HG02885 (cell line): ENCODE results near the gene NEU4.
"Not testable (repeated sequence)": the region's sequence is repeated elsewhere in the genome, so short reads cannot be mapped to it uniquely, and the experiment has no call there.

Source experiments
- ATAC-seq: cut with Tn5 transposase; IDR thresholded peaks from one replicate; pipeline ENCODE4 v1.9.1; 2021; ENCODE audit warnings: mild to moderate bottlenecking; ENCODE audit not compliant: unreplicated experiment, poor library complexity

Gene NEU4

DNA sequence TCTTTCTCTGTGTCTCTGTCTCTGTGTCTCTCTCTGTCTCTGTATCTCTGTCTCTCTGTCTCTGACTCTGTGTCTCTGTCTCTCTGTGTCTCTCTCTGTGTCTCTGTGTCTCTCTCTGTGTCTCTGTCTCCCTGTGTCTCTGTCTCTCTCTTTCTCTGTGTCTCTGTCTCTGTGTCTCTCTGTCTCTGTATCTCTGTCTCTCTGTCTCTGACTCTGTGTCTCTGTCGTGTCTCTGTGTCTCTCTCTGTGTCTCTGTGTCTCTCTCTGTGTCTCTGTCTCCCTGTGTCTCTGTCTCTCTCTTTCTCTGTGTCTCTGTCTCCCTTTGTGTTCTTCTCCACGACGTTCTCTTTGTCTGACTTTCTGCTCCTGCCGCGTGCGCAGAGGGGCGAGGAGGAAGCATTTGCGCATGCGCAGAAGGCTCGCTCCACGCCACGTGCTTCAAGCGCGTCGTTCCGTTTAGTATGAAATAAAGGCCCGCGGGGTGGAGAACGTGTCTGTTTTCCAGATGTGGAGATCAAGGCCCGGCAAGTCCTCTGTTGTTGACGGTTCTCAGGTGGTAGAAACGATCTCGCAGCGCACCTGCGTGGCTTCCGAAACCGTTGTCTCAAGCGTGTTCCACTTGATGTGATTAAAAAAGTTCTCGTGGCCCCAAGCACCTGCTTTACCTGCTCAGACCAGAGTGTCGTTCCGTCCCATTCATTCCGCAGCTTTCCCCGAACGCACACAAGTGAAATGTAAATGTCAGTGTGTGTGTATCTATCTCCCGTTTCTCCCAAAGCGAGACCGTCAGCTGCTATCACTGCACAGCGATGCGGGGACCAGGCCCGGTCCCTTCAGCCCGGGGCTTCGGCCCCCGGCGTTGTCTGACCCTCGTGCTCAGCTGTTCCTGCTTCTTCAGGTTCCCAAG, 14.8 kb downstream of the NEU4 start:
- ATAC-seq: not testable (repeated sequence)

DNA sequence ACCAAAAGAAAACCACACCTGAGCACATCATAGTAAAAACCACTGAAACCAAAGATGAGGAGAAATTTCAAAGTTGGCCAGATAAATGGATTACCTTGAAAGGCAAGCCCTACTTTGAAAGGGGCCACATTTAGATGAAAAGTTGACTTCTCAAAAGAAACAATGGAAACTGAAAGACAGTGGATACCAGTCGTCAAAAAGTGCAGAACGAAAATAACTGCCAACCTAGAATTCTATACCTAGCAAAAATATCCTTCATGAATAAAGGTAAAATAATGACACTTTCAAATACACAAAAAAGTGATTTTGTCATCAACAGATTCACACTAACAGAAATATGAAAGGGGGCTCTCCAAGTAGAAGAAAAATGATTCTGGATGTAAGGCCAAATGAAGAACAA, 18.4 kb downstream of the NEU4 start:
- ATAC-seq: no peak

DNA sequence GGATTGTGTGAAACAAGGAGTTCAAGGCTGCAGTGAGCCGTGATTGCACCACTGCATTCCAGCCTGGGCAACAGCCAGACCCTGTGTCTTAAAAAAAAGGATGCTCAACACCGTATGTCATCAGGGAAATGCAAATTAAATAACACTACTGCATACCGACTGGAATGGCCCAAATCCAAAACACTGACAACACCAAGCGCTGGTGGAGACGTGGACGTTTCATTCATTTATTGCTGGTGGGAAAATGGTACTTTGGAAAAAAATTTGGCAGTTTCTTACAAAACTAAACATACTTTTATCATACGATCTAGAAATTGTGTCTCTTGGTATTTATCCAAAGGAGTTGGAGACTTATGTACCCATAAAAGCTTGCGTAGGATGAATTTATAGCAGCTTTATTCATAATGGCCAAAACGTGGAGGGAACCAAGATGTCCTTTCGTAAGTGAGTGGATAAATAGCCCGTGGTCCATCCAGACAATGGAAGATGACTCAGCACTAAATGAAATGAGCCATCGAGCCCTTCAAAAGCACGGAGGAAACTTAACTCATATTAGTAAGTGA, 24.2 kb downstream of the NEU4 start:
- ATAC-seq: no peak

DNA sequence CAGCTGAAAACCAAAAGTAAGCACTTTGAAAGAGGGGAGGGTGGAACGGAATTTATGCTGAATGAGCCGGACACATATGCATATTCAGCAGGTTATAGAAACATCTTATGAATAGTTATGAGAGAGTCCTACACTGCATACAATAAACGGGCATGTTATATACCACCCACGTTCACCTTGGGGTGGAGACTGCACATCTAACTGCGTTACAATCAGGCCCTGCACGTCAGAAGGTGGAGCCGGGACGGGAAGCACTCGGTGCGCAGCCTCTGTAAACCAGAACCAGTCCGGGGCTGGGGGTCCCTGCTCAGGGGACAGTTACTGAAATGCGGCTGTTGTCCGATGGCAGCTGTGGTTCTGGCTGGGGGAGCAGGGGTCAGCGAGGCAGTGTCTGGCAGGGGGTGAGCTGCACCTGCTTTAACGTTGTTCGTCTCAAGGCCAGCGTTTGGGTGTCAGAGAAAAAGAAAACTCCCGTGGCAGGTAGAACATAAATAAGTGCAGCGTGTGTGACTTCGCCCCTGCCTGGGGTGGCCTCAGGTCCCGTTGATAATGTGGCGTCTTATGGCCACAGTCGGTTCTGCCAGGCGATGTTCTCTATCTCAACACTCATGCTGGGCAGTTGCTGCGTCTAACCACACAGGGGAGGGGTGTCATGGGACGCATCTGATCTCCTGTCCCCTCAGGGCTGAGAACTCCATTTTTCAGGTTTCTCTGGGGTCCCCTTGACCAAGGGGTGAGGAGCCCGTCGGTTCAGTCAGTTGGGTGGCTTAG, 24.9 kb downstream of the NEU4 start:
- ATAC-seq: not testable (repeated sequence)

DNA sequence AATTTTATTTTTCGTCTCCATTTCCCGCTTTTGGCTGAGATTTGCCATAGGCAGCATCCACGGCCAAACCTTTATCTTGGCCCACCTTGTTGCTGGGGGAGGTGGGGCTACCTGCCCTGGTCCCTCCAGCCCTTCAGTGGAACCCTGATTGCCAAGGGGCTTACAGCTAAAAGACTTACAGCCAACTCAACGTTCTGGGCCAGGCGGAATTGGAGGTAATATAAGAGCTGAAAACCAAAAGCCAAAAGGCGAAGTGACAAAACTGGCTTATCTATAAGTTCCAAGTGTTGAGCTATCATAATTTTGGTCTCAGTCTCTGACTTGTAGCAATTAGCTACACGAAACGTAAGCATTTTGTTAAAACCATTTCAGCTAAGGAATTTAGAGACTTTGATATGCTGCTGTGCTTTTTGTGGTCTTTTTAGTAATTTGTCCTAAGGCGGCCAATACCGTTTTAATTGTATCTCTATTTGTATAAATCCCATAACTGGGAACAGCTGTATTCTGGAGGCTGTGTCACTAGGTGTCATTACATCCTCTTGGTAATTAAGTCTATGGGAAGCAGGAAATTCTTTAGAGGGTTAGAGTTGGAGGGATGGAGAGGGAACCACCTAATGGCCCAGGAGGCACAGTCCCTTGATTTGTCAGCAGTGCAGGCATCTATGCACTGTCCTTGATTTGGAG, 25.7 kb downstream of the NEU4 start:
- no peak for ATAC-seq

DNA sequence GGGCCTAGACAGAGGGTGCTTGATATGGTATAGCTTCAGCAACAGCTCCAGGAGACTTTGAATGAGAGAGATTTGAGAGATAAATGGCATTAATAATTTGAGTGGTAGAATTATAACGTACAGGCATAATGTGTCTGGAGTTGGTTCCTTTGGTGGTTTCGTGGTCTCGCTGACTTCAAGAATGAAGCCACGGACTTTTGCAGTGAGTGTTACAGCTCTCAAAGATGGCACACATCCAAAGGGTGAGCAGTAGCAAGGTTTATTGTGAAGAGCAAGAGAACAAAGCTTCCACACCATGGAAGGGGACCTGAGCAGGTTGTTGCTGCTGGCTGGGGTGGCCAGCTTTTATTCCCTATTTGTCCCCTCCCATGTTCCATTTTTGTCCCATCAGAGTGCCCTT, 26.6 kb downstream of the NEU4 start:
- ATAC-seq: no peak

DNA sequence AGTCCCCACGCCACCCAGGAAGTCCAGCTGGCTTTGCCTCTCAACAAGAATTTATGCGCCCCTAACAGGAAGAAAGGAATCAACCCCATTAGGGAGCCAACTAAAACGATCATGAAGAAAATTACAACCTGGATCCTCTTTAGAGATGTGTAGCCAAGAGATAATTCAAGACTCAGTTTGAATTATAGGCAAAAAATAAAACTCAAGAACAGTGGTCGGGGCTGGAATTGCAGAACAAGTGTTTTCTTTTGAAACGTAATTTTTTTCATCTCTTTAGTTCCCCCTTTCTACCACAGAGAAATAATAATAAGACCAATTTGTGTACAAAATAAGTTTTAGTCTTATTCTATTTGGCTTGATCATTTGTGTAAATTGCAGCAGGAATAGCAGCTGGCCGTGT, 27.3 kb downstream of the NEU4 start:
- no peak for ATAC-seq

DNA sequence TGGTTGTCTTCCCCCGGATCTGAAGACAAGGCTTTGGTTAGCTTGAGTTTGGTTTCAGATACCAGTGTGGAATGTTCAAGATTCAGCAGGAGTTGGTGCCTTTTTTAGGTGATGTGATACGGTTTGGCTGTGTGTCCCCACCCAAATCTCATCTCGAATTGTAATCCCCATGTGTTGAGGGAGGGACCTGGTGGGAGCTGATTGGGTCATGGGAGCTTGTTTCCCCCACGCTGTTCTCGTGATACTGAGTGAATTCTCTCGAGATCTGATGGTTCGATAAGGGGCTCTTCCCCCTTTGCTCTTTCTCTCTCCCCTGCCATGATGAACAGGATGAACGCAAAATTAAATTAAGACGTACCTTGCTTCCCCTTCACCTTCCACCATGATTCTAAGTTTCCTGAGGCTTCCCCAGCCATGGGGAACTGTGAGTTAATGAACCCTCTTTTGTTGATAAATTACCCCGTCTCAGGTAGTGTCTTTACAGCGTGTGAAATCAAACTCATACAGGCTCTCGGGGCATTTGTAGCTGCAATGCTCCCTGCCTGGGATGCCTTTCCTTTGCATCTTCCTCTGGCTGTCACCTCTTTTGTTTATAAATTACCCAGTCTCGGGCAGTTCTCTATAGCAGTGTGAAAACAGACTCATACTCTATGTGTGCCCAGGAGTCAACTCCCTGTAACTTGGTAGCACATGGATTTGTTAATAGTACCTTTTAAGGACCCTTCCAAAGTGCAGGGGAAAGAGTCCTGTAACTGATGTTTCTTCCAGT, 28.4 kb downstream of the NEU4 start:
- no peak for ATAC-seq

DNA sequence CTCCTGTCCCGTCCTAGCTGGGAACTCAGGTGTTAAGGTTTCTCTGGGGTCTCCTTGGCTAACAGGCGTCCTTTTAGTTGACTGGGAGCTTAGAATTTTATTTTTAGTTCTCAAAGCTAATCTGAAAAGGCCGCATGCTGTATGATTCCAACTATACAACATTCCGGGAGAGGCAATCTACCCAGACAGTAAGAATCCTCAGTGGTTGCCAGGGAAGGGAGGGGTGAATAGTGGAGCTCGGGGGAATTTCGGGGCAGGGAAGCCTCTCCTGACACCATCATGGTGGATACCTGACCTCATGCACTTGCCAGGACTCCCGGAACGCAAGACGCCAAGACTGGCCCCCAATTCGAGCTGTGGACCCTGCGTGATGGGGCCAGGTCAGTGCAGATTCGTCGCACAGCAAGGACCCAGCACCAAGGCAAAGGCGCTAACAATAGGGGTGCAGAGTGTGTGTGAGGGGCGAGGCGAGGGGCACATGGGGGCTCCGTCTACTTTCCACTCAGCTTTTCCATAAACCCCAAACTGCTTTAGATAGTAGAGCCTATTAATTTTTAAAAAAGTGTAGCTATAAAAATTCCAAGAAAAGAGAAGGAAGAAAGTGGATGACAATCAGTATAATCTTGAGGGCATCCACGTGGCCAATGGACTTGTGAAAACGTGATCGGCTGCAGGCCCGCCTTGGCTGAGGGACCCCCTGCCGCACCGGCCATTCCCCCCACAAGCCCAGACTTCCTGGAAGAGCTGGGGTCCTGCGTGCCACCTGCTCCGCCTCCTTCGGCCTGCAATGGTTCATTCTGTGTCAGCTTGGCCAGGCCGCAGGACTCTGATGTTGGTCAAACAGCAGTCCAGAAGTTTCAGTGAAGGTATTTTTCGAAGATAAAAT, 32.4 kb downstream of the NEU4 start:
- ATAC-seq: no peak

DNA sequence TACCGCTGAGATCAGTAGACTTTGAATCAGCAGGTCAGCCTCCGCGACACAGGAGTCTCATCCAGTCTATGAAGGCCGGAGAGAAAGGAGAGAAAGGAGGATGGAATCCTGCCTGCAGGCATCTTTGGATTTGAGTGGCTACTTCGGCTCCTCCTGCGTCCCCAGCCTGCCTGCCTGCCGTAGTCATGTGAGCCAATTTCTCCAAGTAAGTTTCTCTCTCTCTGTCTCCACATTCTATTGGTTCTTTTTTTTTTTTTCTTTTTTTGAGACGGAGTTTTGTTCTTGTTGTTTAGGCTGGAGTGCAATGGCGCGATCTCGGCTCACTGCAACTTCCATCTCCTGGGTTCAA, 33.0 kb downstream of the NEU4 start:
- no peak for ATAC-seq

DNA sequence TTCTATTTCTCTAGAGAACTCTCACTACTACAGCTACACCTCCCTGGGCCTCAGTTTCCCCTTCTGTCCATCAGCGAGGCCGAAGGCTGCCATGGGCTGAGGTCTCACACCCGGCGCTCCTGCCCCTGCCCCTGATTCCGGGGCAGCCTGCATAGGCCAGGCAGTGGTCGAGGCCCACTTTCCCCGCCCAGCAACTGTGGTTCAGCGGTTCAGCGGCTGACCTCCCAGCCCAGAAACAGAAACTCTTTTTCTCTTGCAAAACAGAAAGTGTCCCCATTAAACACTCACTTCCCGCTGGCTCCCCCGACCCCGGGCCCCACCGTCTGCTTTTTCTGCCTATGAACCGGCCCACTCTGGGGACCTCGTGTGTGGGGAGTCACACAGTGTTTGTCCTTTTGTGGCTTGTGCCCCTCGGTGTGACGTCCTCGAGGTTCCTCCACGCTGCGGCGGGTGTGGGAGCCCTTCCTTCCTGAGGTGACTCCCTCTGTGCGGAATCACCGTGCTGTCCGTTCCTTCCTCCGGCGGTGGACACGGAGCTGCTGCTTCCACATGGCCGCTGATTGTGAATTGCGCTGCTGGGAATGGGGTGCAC, 33.7 kb downstream of the NEU4 start:
- ATAC-seq: peak; percentile 39

DNA sequence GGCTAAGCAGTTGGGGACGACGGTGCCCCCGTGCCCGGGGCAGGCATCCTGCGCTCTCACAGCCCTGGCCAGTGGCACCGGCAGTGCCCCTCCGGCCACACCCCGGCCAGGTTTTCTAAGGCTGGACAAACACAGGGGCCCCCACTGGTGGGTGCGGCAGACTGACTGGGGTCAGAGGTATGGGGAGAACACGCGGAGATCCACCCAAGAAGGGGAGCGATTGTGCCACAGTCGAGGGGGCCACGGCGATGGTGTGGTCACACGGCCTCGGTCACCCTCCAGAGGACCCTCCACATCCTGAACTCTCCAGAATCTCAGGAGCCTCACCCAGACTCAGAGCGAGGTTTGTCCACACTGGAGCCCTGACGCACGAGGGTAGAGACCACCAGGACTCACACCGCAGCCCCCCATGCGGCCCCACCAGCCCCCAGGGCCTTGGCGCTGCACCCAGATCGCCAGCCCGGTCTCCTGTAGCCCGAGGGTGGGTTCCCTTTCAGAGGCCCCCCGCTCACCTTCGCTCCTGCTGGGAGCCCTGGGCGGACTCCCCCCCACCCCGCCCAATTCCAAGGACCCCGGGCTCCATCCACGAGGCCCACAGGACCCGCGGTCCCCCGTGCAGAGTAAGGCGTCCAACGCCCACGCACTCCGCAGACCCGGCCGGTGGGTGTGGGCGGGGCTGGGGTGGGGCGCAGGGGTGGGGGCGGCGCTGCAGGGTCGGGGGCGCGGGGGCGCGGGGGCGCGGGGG, 34.5 kb downstream of the NEU4 start:
- no peak for ATAC-seq

DNA sequence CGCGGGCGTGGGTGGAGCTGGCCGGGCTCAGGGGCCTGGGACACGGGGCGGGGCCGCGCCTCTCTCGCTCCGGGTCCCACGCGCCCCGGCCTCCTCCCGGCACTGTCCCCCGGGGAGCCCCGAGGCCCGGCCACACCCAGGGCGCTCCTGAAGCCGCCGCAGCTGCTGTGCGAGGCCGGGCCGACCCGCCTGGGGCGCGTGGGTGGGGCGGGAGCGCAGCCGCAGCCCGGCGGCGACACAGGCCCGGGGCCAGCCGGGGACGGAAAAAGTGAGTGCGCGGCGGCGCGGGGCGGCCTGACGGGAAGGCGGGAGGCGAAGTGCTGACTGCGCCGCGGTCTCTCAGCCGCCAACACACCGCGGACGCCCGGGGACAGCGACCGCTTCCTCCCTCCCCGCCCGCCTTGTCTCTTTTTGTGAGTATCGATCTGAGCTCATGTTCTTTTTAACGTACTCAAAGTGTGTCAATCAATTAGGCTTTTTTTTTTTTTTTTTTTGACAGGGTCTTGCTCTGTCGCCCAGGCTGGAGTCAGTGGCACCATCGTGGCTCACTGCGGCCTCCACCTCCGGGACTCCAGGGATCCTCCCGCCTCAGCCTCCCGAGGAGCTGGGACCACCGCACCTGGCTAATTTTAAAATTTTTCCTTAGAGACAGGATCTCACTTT, 35.2 kb downstream of the NEU4 start:
- peak; percentile 81 for ATAC-seq

DNA sequence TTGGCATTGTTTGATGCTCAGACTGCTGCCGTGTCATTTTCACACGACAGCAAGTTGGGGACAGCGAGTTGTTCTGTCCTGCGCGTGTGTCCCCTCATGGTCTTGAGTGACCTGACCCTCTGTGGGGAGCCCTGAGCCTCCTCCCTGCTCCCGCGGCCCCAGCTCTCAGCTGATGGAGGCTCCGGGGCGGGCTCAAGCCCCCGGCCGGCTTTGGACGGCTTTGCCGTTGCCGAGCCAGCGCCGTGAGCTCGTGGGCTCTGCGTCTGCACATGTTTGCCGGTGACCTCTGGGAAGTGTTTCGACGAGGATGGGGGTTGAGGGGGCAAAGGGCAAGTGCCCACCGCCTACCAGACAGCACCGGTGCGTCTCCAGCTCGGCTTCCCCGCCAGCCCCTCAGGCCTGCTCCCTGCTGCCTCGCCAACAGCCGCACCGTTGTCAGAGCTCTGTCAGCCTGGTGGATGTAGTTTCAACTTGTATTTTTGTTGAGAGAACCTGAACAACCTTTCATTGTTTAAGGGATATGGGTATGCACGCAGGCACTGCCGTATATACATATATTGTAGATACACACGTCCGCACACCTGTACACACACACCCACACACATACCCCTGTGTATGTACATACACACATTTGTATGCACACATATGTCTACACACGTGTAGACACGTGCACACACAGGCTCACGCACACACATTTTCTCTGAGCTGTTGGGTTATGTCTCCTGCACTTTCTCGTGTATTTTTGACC, 36.0 kb downstream of the NEU4 start:
- ATAC-seq: no peak

DNA sequence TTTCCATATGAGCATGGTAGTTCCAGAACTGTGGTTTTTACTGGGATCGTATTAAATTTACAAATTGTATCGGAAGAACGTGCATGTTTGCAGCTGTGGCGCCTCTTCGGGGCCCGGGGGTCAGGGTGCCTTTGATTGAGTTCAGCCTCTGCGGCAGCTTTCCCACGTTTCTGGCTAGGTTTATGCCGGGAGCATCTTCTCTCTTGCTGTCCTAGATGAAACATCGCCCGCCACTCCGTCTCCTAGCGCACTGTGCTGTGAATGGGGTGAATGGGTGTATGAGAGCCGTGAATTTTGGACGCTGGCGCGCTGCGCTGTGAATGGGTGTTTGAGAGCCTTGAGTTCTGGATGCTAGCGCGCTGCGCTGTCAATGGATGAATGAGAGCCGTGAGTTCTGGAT, 37.4 kb downstream of the NEU4 start:
- no peak for ATAC-seq

DNA sequence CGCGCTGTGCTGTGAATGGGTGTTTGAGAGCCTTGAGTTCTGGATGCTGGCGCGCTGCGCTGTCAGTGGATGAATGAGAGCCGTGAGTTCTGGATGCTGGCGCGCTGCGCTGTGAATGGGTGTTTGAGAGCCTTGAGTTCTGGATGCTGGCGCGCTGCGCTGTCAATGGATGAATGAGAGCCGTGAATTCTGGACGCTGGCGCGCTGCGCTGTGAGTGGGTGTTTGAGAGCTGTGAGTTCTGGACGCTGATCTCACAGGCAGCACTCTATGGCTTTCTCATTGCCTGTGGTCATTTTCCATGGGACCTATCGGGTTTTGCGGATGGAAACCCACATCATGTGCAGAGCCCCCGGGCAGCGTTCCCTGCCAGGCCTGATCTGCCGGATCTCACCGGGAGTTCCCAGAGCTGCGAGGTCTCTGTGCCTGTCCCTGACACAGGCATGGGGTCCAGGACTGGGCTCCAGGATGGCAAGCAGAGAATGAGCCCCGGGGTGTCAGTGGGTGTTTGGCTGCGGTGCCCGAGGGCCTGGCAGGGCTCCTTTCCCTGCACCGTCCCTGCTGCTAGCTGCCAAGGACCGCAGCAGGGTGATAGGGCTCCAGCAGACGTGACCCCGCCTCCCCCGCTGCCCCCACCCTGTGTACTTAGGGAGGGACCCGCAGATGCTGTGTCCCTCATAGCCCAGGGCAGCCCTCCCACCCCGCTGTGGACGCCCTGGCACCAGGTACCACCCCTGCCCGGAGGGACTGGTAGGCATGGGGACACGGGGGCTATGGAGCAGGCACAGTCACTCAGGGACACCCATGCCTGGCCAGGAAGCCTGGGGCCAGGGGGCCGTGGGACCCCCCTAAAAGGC, 40.0 kb downstream of the NEU4 start:
- no peak for ATAC-seq
